GM23338 (cell line): ENCODE measurements around the gene GIMAP5. TPM values are rescaled to one million over a fixed set of nuclear protein-coding genes. Genes with fewer than 3 reads are reported as not detected.

Experiments used
- ATAC-seq: fragments of 200-7000 bp; cut with Tn5 transposase; 3 replicates; pipeline ENCODE4 v1.9.1; 2020
- DNase-seq: peaks from one replicate; pipeline ENCODE4 v3.0.0-alpha.2; 2015; ENCODE audit warnings: low spot score
- H2AFZ ChIP-seq: fragments of 200-600 bp; sonication (generic); 2 replicates; pipeline ENCODE4 v1.8.0; 2016; ENCODE audit warnings: antibody characterized with exemption, mild to moderate bottlenecking, moderate library complexity
- H3F3A ChIP-seq: fragments of 200-600 bp; sonication (generic); replicated peaks from 2 replicates; pipeline ENCODE4 v1.8.0; 2017; ENCODE audit warnings: antibody characterized with exemption, mixed run types, low read depth
- H3K27ac ChIP-seq: fragments of 200-600 bp; sonication (generic); 2 replicates; pipeline ENCODE4 v1.6.1; 2016; ENCODE audit warnings: low read depth
- H3K27me3 ChIP-seq: fragments of 200-600 bp; sonication (generic); 2 replicates; pipeline ENCODE4 v1.8.0; 2016; ENCODE audit warnings: mild to moderate bottlenecking, mixed run types, moderate library complexity; ENCODE audit not compliant: insufficient read depth
- H3K36me3 ChIP-seq: fragments of 200-600 bp; sonication (generic); 2 replicates; pipeline ENCODE4 v1.8.0; 2016; ENCODE audit warnings: mild to moderate bottlenecking; ENCODE audit not compliant: insufficient read depth
- H3K4me1 ChIP-seq: fragments of 200-600 bp; sonication (generic); 2 replicates; pipeline ENCODE4 v1.8.0; 2016; ENCODE audit warnings: mild to moderate bottlenecking, moderate library complexity; ENCODE audit not compliant: insufficient read depth
- H3K4me2 ChIP-seq: fragments of 200-600 bp; sonication (generic); 2 replicates; pipeline ENCODE4 v1.7.1; 2017; ENCODE audit warnings: mixed run types
- H3K4me3 ChIP-seq: fragments of 200-600 bp; sonication (generic); 2 replicates; pipeline ENCODE4 v1.6.1; 2016; ENCODE audit warnings: mixed run types
- H3K79me2 ChIP-seq: fragments of 200-600 bp; sonication (generic); replicated peaks from 2 replicates; pipeline ENCODE4 v1.8.0; 2017; ENCODE audit warnings: mild to moderate bottlenecking; ENCODE audit not compliant: insufficient read depth
- H3K9me2 ChIP-seq: fragments of 200-600 bp; sonication (generic); 2 replicates; pipeline ENCODE4 v1.8.0; 2017; ENCODE audit not compliant: insufficient read depth
- H4K20me1 ChIP-seq: fragments of 200-600 bp; sonication (generic); replicated peaks from 2 replicates; pipeline ENCODE4 v1.8.0; 2017; ENCODE audit warnings: mild to moderate bottlenecking; ENCODE audit not compliant: insufficient read depth
- H3K27ac Mint-ChIP-seq: 2 replicates; pipeline ENCODE4 v1.8.0; 2020; ENCODE audit warnings: inconsistent platforms, mild to moderate bottlenecking, moderate library complexity, mixed read lengths
- H3K27me3 Mint-ChIP-seq: 3 replicates; pipeline ENCODE4 v1.8.0; 2022; ENCODE audit warnings: low read depth, mild to moderate bottlenecking, moderate library complexity, mixed read lengths, inconsistent platforms; ENCODE audit not compliant: insufficient read depth, poor library complexity
- H3K36me3 Mint-ChIP-seq: 3 replicates; pipeline ENCODE4 v1.8.0; 2021; ENCODE audit warnings: low read depth, mild to moderate bottlenecking, inconsistent platforms, moderate library complexity, mixed read lengths
- H3K4me1 Mint-ChIP-seq: 3 replicates; pipeline ENCODE4 v1.8.0; 2020; ENCODE audit warnings: mild to moderate bottlenecking, inconsistent platforms, mixed read lengths
- H3K4me3 Mint-ChIP-seq: 3 replicates; pipeline ENCODE4 v1.8.0; 2021; ENCODE audit warnings: moderate library complexity, mild to moderate bottlenecking, inconsistent platforms, mixed read lengths
- H3K9me3 Mint-ChIP-seq: 3 replicates; pipeline ENCODE4 v1.8.0; 2020; ENCODE audit warnings: moderate library complexity, mild to moderate bottlenecking, inconsistent platforms, mixed read lengths
- CREB1 ChIP-seq: fragments of 250-450 bp; sonication (Bioruptor Pico); IDR thresholded peaks from 2 replicates; pipeline ENCODE4 v1.5.0; 2020; ENCODE audit warnings: low read depth, mild to moderate bottlenecking, moderate library complexity
- EZH2 ChIP-seq: fragments of 200-600 bp; sonication (generic); IDR thresholded peaks from one replicate; pipeline ENCODE4 v1.8.0; 2017; ENCODE audit warnings: antibody characterized with exemption, mild to moderate bottlenecking, low read depth; ENCODE audit not compliant: unreplicated experiment
- EZH2phosphoT487 ChIP-seq: fragments of 200-600 bp; sonication (generic); IDR thresholded peaks from one replicate; pipeline ENCODE4 v1.8.1; 2018; ENCODE audit warnings: antibody characterized with exemption; ENCODE audit not compliant: unreplicated experiment
- JUNB ChIP-seq: IDR thresholded peaks from one replicate; pipeline ENCODE4 v1.6.1; 2016; ENCODE audit warnings: antibody characterized with exemption; ENCODE audit not compliant: unreplicated experiment
- NANOG ChIP-seq: IDR thresholded peaks from 2 replicates; pipeline ENCODE4 v1.6.1; 2016; ENCODE audit warnings: antibody characterized with exemption, borderline replicate concordance
- POLR2AphosphoS5 ChIP-seq: IDR thresholded peaks from 2 replicates; pipeline ENCODE4 v1.6.1; 2016; ENCODE audit warnings: antibody characterized with exemption, low read depth
- STAT1 ChIP-seq: IDR thresholded peaks from one replicate; pipeline ENCODE4 v1.6.1; 2016; ENCODE audit warnings: antibody characterized with exemption; ENCODE audit not compliant: unreplicated experiment
- ZNF114 ChIP-seq: fragments of 250-450 bp; sonication (Bioruptor Pico); IDR thresholded peaks from 2 replicates; pipeline ENCODE4 v1.5.0; 2020; ENCODE audit warnings: mild to moderate bottlenecking, moderate library complexity
- ZNF331 ChIP-seq: fragments of 250-450 bp; sonication (Bioruptor Pico); IDR thresholded peaks from 2 replicates; pipeline ENCODE4 v1.5.0; 2020; ENCODE audit warnings: low read depth, mild to moderate bottlenecking, moderate library complexity
- polyA plus RNA-seq: library from polyadenylated mRNA; unstranded; fragments of >200 nt; fragmentation: Nextera tagmentation; extraction: Ambion mirVana; gene quantifications from 2 replicates; pipeline ENCODE4 v1.2.1, GENCODE V29; 2016
- total RNA-seq: library from RNA; depleted of rRNA; stranded (reverse); fragments of >200 nt; shearing (Covaris generic); gene quantifications from 2 replicates; pipeline ENCODE4 v1.2.3, GENCODE V29; 2014
- TF ChIP-seq, protein P1 (sequence below): IDR thresholded peaks from 2 replicates; pipeline ENCODE4 v1.6.1; 2016; ENCODE audit warnings: antibody characterized with exemption
- TF ChIP-seq, protein P2 (sequence below): fragments of 250-450 bp; sonication (Bioruptor Pico); IDR thresholded peaks from 2 replicates; pipeline ENCODE4 v1.5.0; 2020; ENCODE audit warnings: mild to moderate bottlenecking, moderate library complexity
- TF ChIP-seq, protein P3 (sequence below), 2 experiments: fragments of 200-600 bp in 1 of 2; sonication (generic) in 1 of 2; conservative IDR thresholded peaks; 2 replicates each; pipeline versions ENCODE4 v1.5.1 to v1.6.1; 2016 to 2017; ENCODE audit warnings: antibody characterized with exemption in 2 of 2, low read depth in 2 of 2, mild to moderate bottlenecking in 2 of 2, moderate library complexity in 1 of 2
- TF ChIP-seq, protein P4 (sequence below): IDR thresholded peaks from one replicate; pipeline ENCODE4 v1.6.1; 2018; ENCODE audit warnings: antibody characterized with exemption; ENCODE audit not compliant: unreplicated experiment

Gene GIMAP5
- total and polyA plus RNA-seq, 2 experiments from 2014 or later, result not detected

DNA sequence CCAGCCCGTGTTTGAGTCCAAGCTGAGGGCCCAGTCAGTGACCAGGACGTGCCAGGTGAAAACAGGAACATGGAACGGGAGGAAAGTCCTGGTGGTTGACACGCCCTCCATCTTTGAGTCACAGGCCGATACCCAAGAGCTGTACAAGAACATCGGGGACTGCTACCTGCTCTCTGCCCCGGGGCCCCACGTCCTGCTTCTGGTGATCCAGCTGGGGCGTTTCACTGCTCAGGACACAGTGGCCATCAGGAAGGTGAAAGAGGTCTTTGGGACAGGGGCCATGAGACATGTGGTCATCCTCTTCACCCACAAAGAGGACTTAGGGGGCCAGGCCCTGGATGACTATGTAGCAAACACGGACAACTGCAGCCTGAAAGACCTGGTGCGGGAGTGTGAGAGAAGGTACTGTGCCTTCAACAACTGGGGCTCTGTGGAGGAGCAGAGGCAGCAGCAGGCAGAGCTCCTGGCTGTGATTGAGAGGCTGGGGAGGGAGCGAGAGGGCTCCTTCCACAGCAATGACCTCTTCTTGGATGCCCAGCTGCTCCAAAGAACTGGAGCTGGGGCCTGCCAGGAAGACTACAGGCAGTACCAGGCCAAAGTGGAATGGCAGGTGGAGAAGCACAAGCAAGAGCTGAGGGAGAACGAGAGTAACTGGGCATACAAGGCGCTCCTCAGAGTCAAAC, 5.2 kb downstream of the GIMAP5 start:
- no peak for TF ChIP-seq ZNF331 (CRISPR knock-in tag)
- no peak for TF ChIP-seq STAT1
- TF ChIP-seq ZNF114, result no peak
- TF ChIP-seq, protein P1, sequence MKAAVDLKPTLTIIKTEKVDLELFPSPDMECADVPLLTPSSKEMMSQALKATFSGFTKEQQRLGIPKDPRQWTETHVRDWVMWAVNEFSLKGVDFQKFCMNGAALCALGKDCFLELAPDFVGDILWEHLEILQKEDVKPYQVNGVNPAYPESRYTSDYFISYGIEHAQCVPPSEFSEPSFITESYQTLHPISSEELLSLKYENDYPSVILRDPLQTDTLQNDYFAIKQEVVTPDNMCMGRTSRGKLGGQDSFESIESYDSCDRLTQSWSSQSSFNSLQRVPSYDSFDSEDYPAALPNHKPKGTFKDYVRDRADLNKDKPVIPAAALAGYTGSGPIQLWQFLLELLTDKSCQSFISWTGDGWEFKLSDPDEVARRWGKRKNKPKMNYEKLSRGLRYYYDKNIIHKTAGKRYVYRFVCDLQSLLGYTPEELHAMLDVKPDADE, result no peak
- no peak for TF ChIP-seq CREB1 (CRISPR knock-in tag)
- TF ChIP-seq, protein P2, sequence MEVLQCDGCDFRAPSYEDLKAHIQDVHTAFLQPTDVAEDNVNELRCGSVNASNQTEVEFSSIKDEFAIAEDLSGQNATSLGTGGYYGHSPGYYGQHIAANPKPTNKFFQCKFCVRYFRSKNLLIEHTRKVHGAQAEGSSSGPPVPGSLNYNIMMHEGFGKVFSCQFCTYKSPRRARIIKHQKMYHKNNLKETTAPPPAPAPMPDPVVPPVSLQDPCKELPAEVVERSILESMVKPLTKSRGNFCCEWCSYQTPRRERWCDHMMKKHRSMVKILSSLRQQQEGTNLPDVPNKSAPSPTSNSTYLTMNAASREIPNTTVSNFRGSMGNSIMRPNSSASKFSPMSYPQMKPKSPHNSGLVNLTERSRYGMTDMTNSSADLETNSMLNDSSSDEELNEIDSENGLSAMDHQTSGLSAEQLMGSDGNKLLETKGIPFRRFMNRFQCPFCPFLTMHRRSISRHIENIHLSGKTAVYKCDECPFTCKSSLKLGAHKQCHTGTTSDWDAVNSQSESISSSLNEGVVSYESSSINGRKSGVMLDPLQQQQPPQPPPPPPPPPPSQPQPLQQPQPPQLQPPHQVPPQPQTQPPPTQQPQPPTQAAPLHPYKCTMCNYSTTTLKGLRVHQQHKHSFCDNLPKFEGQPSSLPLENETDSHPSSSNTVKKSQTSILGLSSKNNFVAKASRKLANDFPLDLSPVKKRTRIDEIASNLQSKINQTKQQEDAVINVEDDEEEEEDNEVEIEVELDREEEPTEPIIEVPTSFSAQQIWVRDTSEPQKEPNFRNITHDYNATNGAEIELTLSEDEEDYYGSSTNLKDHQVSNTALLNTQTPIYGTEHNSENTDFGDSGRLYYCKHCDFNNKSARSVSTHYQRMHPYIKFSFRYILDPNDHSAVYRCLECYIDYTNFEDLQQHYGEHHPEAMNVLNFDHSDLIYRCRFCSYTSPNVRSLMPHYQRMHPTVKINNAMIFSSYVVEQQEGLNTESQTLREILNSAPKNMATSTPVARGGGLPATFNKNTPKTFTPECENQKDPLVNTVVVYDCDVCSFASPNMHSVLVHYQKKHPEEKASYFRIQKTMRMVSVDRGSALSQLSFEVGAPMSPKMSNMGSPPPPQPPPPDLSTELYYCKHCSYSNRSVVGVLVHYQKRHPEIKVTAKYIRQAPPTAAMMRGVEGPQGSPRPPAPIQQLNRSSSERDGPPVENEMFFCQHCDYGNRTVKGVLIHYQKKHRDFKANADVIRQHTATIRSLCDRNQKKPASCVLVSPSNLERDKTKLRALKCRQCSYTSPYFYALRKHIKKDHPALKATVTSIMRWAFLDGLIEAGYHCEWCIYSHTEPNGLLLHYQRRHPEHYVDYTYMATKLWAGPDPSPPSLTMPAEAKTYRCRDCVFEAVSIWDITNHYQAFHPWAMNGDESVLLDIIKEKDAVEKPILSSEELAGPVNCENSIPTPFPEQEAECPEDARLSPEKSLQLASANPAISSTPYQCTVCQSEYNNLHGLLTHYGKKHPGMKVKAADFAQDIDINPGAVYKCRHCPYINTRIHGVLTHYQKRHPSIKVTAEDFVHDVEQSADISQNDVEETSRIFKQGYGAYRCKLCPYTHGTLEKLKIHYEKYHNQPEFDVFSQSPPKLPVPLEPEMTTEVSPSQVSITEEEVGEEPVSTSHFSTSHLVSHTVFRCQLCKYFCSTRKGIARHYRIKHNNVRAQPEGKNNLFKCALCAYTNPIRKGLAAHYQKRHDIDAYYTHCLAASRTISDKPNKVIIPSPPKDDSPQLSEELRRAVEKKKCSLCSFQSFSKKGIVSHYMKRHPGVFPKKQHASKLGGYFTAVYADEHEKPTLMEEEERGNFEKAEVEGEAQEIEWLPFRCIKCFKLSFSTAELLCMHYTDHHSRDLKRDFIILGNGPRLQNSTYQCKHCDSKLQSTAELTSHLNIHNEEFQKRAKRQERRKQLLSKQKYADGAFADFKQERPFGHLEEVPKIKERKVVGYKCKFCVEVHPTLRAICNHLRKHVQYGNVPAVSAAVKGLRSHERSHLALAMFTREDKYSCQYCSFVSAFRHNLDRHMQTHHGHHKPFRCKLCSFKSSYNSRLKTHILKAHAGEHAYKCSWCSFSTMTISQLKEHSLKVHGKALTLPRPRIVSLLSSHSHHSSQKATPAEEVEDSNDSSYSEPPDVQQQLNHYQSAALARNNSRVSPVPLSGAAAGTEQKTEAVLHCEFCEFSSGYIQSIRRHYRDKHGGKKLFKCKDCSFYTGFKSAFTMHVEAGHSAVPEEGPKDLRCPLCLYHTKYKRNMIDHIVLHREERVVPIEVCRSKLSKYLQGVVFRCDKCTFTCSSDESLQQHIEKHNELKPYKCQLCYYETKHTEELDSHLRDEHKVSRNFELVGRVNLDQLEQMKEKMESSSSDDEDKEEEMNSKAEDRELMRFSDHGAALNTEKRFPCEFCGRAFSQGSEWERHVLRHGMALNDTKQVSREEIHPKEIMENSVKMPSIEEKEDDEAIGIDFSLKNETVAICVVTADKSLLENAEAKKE (CRISPR knock-in tag), result no peak
- no peak for TF ChIP-seq POLR2AphosphoS5
- TF ChIP-seq, protein P3, sequence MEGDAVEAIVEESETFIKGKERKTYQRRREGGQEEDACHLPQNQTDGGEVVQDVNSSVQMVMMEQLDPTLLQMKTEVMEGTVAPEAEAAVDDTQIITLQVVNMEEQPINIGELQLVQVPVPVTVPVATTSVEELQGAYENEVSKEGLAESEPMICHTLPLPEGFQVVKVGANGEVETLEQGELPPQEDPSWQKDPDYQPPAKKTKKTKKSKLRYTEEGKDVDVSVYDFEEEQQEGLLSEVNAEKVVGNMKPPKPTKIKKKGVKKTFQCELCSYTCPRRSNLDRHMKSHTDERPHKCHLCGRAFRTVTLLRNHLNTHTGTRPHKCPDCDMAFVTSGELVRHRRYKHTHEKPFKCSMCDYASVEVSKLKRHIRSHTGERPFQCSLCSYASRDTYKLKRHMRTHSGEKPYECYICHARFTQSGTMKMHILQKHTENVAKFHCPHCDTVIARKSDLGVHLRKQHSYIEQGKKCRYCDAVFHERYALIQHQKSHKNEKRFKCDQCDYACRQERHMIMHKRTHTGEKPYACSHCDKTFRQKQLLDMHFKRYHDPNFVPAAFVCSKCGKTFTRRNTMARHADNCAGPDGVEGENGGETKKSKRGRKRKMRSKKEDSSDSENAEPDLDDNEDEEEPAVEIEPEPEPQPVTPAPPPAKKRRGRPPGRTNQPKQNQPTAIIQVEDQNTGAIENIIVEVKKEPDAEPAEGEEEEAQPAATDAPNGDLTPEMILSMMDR (conservative IDR thresholded peaks at IDR 0.05; ENCODE audit: low read depth in 2 of 2), result no peak
- no peak for TF ChIP-seq JUNB
- TF ChIP-seq, protein P4, sequence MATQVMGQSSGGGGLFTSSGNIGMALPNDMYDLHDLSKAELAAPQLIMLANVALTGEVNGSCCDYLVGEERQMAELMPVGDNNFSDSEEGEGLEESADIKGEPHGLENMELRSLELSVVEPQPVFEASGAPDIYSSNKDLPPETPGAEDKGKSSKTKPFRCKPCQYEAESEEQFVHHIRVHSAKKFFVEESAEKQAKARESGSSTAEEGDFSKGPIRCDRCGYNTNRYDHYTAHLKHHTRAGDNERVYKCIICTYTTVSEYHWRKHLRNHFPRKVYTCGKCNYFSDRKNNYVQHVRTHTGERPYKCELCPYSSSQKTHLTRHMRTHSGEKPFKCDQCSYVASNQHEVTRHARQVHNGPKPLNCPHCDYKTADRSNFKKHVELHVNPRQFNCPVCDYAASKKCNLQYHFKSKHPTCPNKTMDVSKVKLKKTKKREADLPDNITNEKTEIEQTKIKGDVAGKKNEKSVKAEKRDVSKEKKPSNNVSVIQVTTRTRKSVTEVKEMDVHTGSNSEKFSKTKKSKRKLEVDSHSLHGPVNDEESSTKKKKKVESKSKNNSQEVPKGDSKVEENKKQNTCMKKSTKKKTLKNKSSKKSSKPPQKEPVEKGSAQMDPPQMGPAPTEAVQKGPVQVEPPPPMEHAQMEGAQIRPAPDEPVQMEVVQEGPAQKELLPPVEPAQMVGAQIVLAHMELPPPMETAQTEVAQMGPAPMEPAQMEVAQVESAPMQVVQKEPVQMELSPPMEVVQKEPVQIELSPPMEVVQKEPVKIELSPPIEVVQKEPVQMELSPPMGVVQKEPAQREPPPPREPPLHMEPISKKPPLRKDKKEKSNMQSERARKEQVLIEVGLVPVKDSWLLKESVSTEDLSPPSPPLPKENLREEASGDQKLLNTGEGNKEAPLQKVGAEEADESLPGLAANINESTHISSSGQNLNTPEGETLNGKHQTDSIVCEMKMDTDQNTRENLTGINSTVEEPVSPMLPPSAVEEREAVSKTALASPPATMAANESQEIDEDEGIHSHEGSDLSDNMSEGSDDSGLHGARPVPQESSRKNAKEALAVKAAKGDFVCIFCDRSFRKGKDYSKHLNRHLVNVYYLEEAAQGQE, result no peak
- no peak for TF ChIP-seq EZH2
- no peak for TF ChIP-seq EZH2phosphoT487
- no peak for TF ChIP-seq NANOG
- no peaks in the 10 kb centered on the region for H3K9me2 ChIP-seq
- H4K20me1 ChIP-seq, result peaks cover 19% of the 10 kb centered on the region
- Mint-ChIP-seq H3K36me3 (no peaks in the 10 kb centered on the region), H3K4me1 (no peaks in the 10 kb centered on the region), H3K4me3 (no peak overlapping the region), H3K27me3 (peaks cover 99% of the 10 kb centered on the region), H3K9me3 (no peaks in the 10 kb centered on the region; the same call in 1 of the 3 replicates), H3K27ac (no peak overlapping the region)
- no peaks in the 10 kb centered on the region for H3K79me2 ChIP-seq
- H3K4me2 ChIP-seq, result no peak overlapping the region
- H2AFZ ChIP-seq, result no peak overlapping the region
- H3K4me1 ChIP-seq, result no peaks in the 10 kb centered on the region
- H3K27ac ChIP-seq, result no peak overlapping the region
- no peak for DNase-seq
- no peaks in the 10 kb centered on the region for H3K36me3 ChIP-seq
- ATAC-seq, result no peak
- no peaks in the 10 kb centered on the region for H3F3A ChIP-seq
- H3K27me3 ChIP-seq, result peaks cover 98% of the 10 kb centered on the region
- H3K4me3 ChIP-seq, result no peak overlapping the region
